CD14-positive monocyte (primary cell): Measurements from ENCODE around the gene IL18BP. TPM values are rescaled to one million over a fixed set of nuclear protein-coding genes. Genes with fewer than 3 reads are reported as not detected.
A peak's percentile ranks its signal among the peaks of the same experiment; 100 is the strongest.

Experiments used
- DNase-seq, 3 donors: peaks; one replicate each; pipeline ENCODE4 v3.0.0-alpha.2; 2011 to 2022
- H2AFZ ChIP-seq: 2 replicates; pipeline ENCODE4 v1.6.0; 2012; ENCODE audit warnings: mild to moderate bottlenecking, low read depth, low read length, inconsistent platforms; ENCODE audit not compliant: insufficient read depth, poor library complexity, severe bottlenecking
- H3K27ac ChIP-seq, 2 donors: 1 replicate in 1 of 2; 2 replicates in 1 of 2; pipeline ENCODE4 v1.5.1; 2012 to 2013; ENCODE audit warnings: low read length in 2 of 2, control low read depth in 1 of 2, inconsistent platforms in 1 of 2, low read depth in 1 of 2, mild to moderate bottlenecking in 1 of 2
- H3K27me3 ChIP-seq, 2 donors: one replicate each; pipeline versions ENCODE4 v1.6.0 to v1.6.1; 2011 to 2013; ENCODE audit warnings: low read length in 2 of 2; ENCODE audit not compliant: control insufficient read depth in 2 of 2, insufficient read depth in 2 of 2
- H3K36me3 ChIP-seq, 2 donors: replicated peaks in 1 of 2; 1 replicate in 1 of 2; 2 replicates in 1 of 2; pipeline versions ENCODE4 v1.5.1 to v1.6.1; 2012 to 2013; ENCODE audit warnings: low read length in 2 of 2, control low read depth in 1 of 2, inconsistent platforms in 1 of 2, mild to moderate bottlenecking in 1 of 2; ENCODE audit not compliant: insufficient read depth in 2 of 2, control insufficient read depth in 1 of 2
- H3K4me1 ChIP-seq, 2 donors: 1 replicate in 1 of 2; 2 replicates in 1 of 2; pipeline versions ENCODE4 v1.5.1 to v1.6.1; 2012 to 2013; ENCODE audit warnings: low read length in 2 of 2, control low read depth in 1 of 2, inconsistent platforms in 1 of 2, mild to moderate bottlenecking in 1 of 2, moderate library complexity in 1 of 2; ENCODE audit not compliant: insufficient read depth in 2 of 2, control insufficient read depth in 1 of 2
- H3K4me2 ChIP-seq: replicated peaks from 2 replicates; pipeline ENCODE3; 2012; ENCODE audit warnings: low read length, moderate library complexity, mild to moderate bottlenecking; ENCODE audit not compliant: poor library complexity, severe bottlenecking; ENCODE audit errors: extremely low read depth
- H3K4me3 ChIP-seq, 3 experiments: fragments of 200-600 bp in 1 of 3; sonication (generic) in 1 of 3; replicated peaks in 1 of 3; 1 replicate in 2 of 3; 2 replicates in 1 of 3; pipeline ENCODE4 v1.5.1; 2011 to 2013; ENCODE audit warnings: low read length in 3 of 3, mild to moderate bottlenecking in 3 of 3, control low read depth in 2 of 3, low read depth in 2 of 3, inconsistent platforms in 1 of 3, moderate library complexity in 1 of 3
- H3K79me2 ChIP-seq: 2 replicates; pipeline ENCODE4 v1.6.0; 2012; ENCODE audit warnings: mild to moderate bottlenecking, control low read depth, inconsistent platforms, low read length, moderate library complexity; ENCODE audit not compliant: insufficient read depth
- H3K9ac ChIP-seq: 2 replicates; pipeline ENCODE4 v1.6.0; 2017; ENCODE audit warnings: low read length, mild to moderate bottlenecking; ENCODE audit not compliant: insufficient read depth, poor library complexity, severe bottlenecking
- H3K9me3 ChIP-seq, 2 donors: replicated peaks in 1 of 2; 1 replicate in 1 of 2; 2 replicates in 1 of 2; pipeline versions ENCODE4 v1.5.1 to v1.6.1; 2012 to 2013; ENCODE audit warnings: low read length in 2 of 2, control low read depth in 1 of 2; ENCODE audit not compliant: control insufficient read depth in 1 of 2, insufficient read depth in 1 of 2
- H4K20me1 ChIP-seq: 2 replicates; pipeline ENCODE4 v1.6.0; 2012; ENCODE audit warnings: mild to moderate bottlenecking, low read length, control low read depth, moderate library complexity; ENCODE audit not compliant: insufficient read depth
- H3K27ac Mint-ChIP-seq, 7 donors: one replicate each; pipeline ENCODE4 v1.8.0; 2020; ENCODE audit warnings: mild to moderate bottlenecking in 7 of 7, mixed read lengths in 7 of 7, moderate library complexity in 6 of 7, inconsistent platforms in 2 of 7
- H3K27me3 Mint-ChIP-seq, 3 donors: one replicate each; pipeline ENCODE4 v1.8.0; 2021 to 2022; ENCODE audit warnings: low read depth in 3 of 3, mild to moderate bottlenecking in 3 of 3, mixed read lengths in 3 of 3, moderate library complexity in 3 of 3, inconsistent platforms in 1 of 3
- H3K36me3 Mint-ChIP-seq, 2 donors: one replicate each; pipeline ENCODE4 v1.8.0; 2020; ENCODE audit warnings: mixed read lengths in 2 of 2, inconsistent platforms in 1 of 2, mild to moderate bottlenecking in 1 of 2
- H3K4me1 Mint-ChIP-seq: one replicate; pipeline ENCODE4 v1.8.0; 2020; ENCODE audit warnings: mild to moderate bottlenecking, mixed read lengths
- H3K4me3 Mint-ChIP-seq, 2 donors: one replicate each; pipeline ENCODE4 v1.8.0; 2020; ENCODE audit warnings: mild to moderate bottlenecking in 2 of 2, mixed read lengths in 2 of 2, moderate library complexity in 1 of 2
- H3K9me3 Mint-ChIP-seq, 7 donors: one replicate each; pipeline ENCODE4 v1.8.0; 2020 to 2022; ENCODE audit warnings: mixed read lengths in 7 of 7, mild to moderate bottlenecking in 6 of 7, moderate library complexity in 6 of 7, inconsistent platforms in 2 of 7
- CTCF ChIP-seq: fragments of 200-600 bp; IDR thresholded peaks from one replicate; pipeline ENCODE4 v1.8.0; 2022; ENCODE audit warnings: antibody characterized with exemption, mild to moderate bottlenecking
- WGBS: methylation state at CpG from one replicate; pipeline ENCODE4 v1.1.5; 2013; ENCODE audit warnings: missing lambda C conversion rate; ENCODE audit not compliant: insufficient coverage; 5-methylcytosine and 5-hydroxymethylcytosine counted together
- intact Hi-C, 2 donors: fragments of 100-400 bp; cut with micrococcal nuclease; formaldehyde crosslinking; loops; one replicate each; pipeline versions ENCODE4 v1.15.0 to v1.15.1; 2023
- polyA plus RNA-seq, 3 donors: library from polyadenylated mRNA; depleted of rRNA in 1 of 3; unstranded in 2 of 3; stranded (reverse) in 1 of 3; fragments of 300-500 nt in 2 of 3; fragments of >200 nt in 1 of 3; fragmentation: Illumina TruSeq in 2 of 3; gene quantifications; 1 replicate in 2 of 3; 2 replicates in 1 of 3; pipeline ENCODE4 v1.2.3, GENCODE V29; 2012 to 2021

The IL18BP gene
- polyA plus RNA-seq, 3 donors, result 7.4 to 32.3 (median 8.3) TPM

- intact Hi-C loops, result no loop called here
- peak overlapping the region in 3 of 7 donors; percentile 1 to 72 (median 61) for H3K27ac Mint-ChIP-seq
- WGBS, result 100% methylated on average over 4 of the region's 6 CpGs
These were observed 10.4 kb downstream of the IL18BP start for GRCh38 chr11:72009156-72009555.

GRCh38 chr11:72010529-72011233 lies 12.0 kb downstream of the IL18BP start:
- Mint-ChIP-seq H3K4me1 (no peaks in the 10 kb centered on the region), H3K36me3 (peaks cover 90 to 97% of the 10 kb centered on the region in 2 donors), H3K9me3 (peaks cover 0 to 2% (median 0%) of the 10 kb centered on the region in 7 donors), H3K27me3 (no peaks in the 10 kb centered on the region), H3K4me3 (no peak overlapping the region), H3K27ac (peak overlapping the region in 3 of 7 donors; percentile 26 to 45 (median 38))
- no peak overlapping the region for H3K9ac ChIP-seq
- H3K79me2 ChIP-seq, result peaks cover 3% of the 10 kb centered on the region
- no peak for TF ChIP-seq CTCF
- no peak overlapping the region for H3K4me2 ChIP-seq
- H4K20me1 ChIP-seq, result peaks cover 69% of the 10 kb centered on the region
- H3K36me3 ChIP-seq, result peaks cover 99 to 100% of the 10 kb centered on the region in 2 donors
- no peaks in the 10 kb centered on the region for H3K27me3 ChIP-seq
- H2AFZ ChIP-seq, result no peak overlapping the region
- WGBS, result 97% methylated on average over 10 of the region's 10 CpGs
- no peaks in the 10 kb centered on the region for H3K9me3 ChIP-seq
- no peak overlapping the region for H3K4me3 ChIP-seq
- intact Hi-C loops, result loop anchor here in 1 of 2 donors (5.0 kb wide), 1 partner anchor 33 kb away; no protein-coding TSS in a partner anchor
- no peaks in the 10 kb centered on the region for H3K4me1 ChIP-seq
- no peak overlapping the region for H3K27ac ChIP-seq
- DNase-seq, result no peak

More at GRCh38 chr11:72009156-72009555, 10.4 kb downstream of the IL18BP start:
- no peak for DNase-seq
- no peak overlapping the region for H3K4me3 ChIP-seq
- no peaks in the 10 kb centered on the region for H3K27me3 Mint-ChIP-seq
- H3K36me3 Mint-ChIP-seq, result peaks cover 90 to 97% of the 10 kb centered on the region in 2 donors
- peaks cover 99 to 100% of the 10 kb centered on the region in 2 donors for H3K36me3 ChIP-seq
- H3K4me2 ChIP-seq, result no peak overlapping the region
- H3K4me3 Mint-ChIP-seq, result no peak overlapping the region
- no peaks in the 10 kb centered on the region for H3K27me3 ChIP-seq
- no peak for TF ChIP-seq CTCF
- no peaks in the 10 kb centered on the region for H3K4me1 ChIP-seq
- peaks cover 70% of the 10 kb centered on the region for H4K20me1 ChIP-seq
- no peak overlapping the region for H3K9ac ChIP-seq
- peaks cover 3% of the 10 kb centered on the region for H3K79me2 ChIP-seq
- no peak overlapping the region for H2AFZ ChIP-seq
- peaks cover 0 to 2% (median 0%) of the 10 kb centered on the region in 7 donors for H3K9me3 Mint-ChIP-seq
- no peaks in the 10 kb centered on the region for H3K9me3 ChIP-seq
- no peak overlapping the region for H3K27ac ChIP-seq
- H3K4me1 Mint-ChIP-seq, result no peaks in the 10 kb centered on the region
